HepG2 (cell line): ENCODE data around the gene ALB. TPM values are rescaled to one million over a fixed set of nuclear protein-coding genes. Genes with fewer than 3 reads are reported as not detected.

ENCODE experiments used
- FOXP1 ChIP-seq, 2 experiments: fragments of 450-650 bp in 1 of 2; IDR thresholded peaks; 2 replicates each; pipeline ENCODE4 v1.6.1; 2017 to 2018; ENCODE audit warnings: antibody characterized with exemption in 1 of 2
- GATAD1 ChIP-seq: IDR thresholded peaks from 2 replicates; pipeline ENCODE4 v1.6.1; 2016; ENCODE audit warnings: missing genetic modification reagents, missing compliant biosample characterization
- HNF4A ChIP-seq: sonication (generic); formaldehyde crosslinking; IDR thresholded peaks from 2 replicates; pipeline ENCODE4 v1.4.0; 2020; ENCODE audit warnings: missing genetic modification reagents
- NFE2L2 ChIP-seq: fragments of 150-350 bp; IDR thresholded peaks from 2 replicates; pipeline ENCODE4 v1.6.1; 2014; ENCODE audit warnings: low read length
- NKX3-1 ChIP-seq: sonication (generic); formaldehyde crosslinking; IDR thresholded peaks from 2 replicates; pipeline ENCODE4 v1.5.0; 2020; ENCODE audit warnings: missing genetic modification reagents
- RBM39 ChIP-seq: fragments of 200-400 bp; formaldehyde crosslinking; IDR thresholded peaks from one replicate; pipeline ENCODE4 v1.6.1; 2018; ENCODE audit warnings: antibody characterized with exemption, mild to moderate bottlenecking, low read depth, low read length; ENCODE audit not compliant: poor library complexity, severe bottlenecking
- SMARCC2 ChIP-seq: fragments of 450-650 bp; IDR thresholded peaks from 2 replicates; pipeline ENCODE4 v1.6.1; 2017; ENCODE audit warnings: antibody characterized with exemption, mild to moderate bottlenecking
- SRSF4 ChIP-seq: fragments of 200-400 bp; formaldehyde crosslinking; IDR thresholded peaks from one replicate; pipeline ENCODE4 v1.6.1; 2018; ENCODE audit warnings: mild to moderate bottlenecking, low read depth, low read length, moderate library complexity; ENCODE audit not compliant: poor library complexity, severe bottlenecking
- TAF15 ChIP-seq: fragments of 200-400 bp; formaldehyde crosslinking; IDR thresholded peaks from one replicate; pipeline ENCODE4 v1.6.1; 2018; ENCODE audit warnings: mild to moderate bottlenecking, low read depth, low read length; ENCODE audit not compliant: poor library complexity, severe bottlenecking
- ZFP37 ChIP-seq: sonication (generic); formaldehyde crosslinking; IDR thresholded peaks from 2 replicates; pipeline ENCODE4 v1.4.0; 2020; ENCODE audit warnings: missing genetic modification reagents, borderline replicate concordance
- ZNF20 ChIP-seq: sonication (generic); formaldehyde crosslinking; IDR thresholded peaks from 2 replicates; pipeline ENCODE4 v1.4.0; 2020; ENCODE audit warnings: mild to moderate bottlenecking, moderate library complexity, missing genetic modification reagents
- polyA plus RNA-seq, 8 experiments: library from polyadenylated mRNA; depleted of rRNA in 3 of 8; stranded (reverse) in 7 of 8; unstranded in 1 of 8; fragments of >200 nt; fragmentation: Illumina TruSeq in 4 of 8; extraction: Trizol in 4 of 8; gene quantifications; 2 replicates each; pipeline versions ENCODE4 v1.2.1 to v1.2.3, GENCODE V29; 2011 to 2016; ENCODE audit warnings: low read depth in 4 of 8, missing spikeins in 1 of 8, mixed read lengths in 1 of 8; ENCODE audit not compliant: insufficient read depth in 1 of 8
- total RNA-seq, 5 experiments: library from RNA; depleted of rRNA; stranded (reverse); fragments of >200 nt; fragmentation: Illumina TruSeq; extraction: Trizol; gene quantifications; 2 replicates each; pipeline ENCODE4 v1.2.3, GENCODE V29; 2016; ENCODE audit warnings: low read depth in 1 of 5
- TF ChIP-seq, protein P1 (sequence below): sonication (generic); formaldehyde crosslinking; IDR thresholded peaks from 2 replicates; pipeline ENCODE4 v1.5.0; 2020; ENCODE audit warnings: mild to moderate bottlenecking, missing genetic modification reagents, borderline replicate concordance
- TF ChIP-seq, protein P2 (sequence below): sonication (generic); formaldehyde crosslinking; IDR thresholded peaks from 2 replicates; pipeline ENCODE4 v1.5.0; 2020; ENCODE audit warnings: missing genetic modification reagents, mild to moderate bottlenecking, borderline replicate concordance
- TF ChIP-seq, protein P3 (sequence below): fragments of 450-650 bp; IDR thresholded peaks from 2 replicates; pipeline ENCODE4 v1.6.1; 2017; ENCODE audit warnings: mild to moderate bottlenecking

Gene ALB
- total and polyA plus RNA-seq, 2 of the 13 experiments (the other 11 are each of a cell fraction or from before 2014, with no cell fraction given): 22,259 to 22,625 TPM

DNA sequence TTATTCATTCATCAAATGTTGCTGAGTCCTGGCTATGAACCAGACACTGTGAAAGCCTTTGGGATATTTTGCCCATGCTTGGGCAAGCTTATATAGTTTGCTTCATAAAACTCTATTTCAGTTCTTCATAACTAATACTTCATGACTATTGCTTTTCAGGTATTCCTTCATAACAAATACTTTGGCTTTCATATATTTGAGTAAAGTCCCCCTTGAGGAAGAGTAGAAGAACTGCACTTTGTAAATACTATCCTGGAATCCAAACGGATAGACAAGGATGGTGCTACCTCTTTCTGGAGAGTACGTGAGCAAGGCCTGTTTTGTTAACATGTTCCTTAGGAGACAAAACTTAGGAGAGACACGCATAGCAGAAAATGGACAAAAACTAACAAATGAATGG is 30.2 kb downstream of the ALB start (continued):
- TF ChIP-seq NKX3-1 (CRISPR knock-in tag) (no peak), RBM39 (no peak), ZNF20 (CRISPR knock-in tag) (0 out of 2 replicates have a peak, but pooled peaks have one; percentile 84), TAF15 (no peak), HNF4A (no peak), NFE2L2 (no peak), SRSF4 (no peak), SMARCC2 (no peak), GATAD1 (CRISPR knock-in tag) (no peak), ZFP37 (no peak), FOXP1 (IDR thresholded peaks at IDR 0.05) (no peak), FOXP1 (CRISPR knock-in tag; IDR thresholded peaks at IDR 0.05) (0 out of 2 replicates have a peak, but pooled peaks have one; percentile 16)
- TF ChIP-seq, protein P1, sequence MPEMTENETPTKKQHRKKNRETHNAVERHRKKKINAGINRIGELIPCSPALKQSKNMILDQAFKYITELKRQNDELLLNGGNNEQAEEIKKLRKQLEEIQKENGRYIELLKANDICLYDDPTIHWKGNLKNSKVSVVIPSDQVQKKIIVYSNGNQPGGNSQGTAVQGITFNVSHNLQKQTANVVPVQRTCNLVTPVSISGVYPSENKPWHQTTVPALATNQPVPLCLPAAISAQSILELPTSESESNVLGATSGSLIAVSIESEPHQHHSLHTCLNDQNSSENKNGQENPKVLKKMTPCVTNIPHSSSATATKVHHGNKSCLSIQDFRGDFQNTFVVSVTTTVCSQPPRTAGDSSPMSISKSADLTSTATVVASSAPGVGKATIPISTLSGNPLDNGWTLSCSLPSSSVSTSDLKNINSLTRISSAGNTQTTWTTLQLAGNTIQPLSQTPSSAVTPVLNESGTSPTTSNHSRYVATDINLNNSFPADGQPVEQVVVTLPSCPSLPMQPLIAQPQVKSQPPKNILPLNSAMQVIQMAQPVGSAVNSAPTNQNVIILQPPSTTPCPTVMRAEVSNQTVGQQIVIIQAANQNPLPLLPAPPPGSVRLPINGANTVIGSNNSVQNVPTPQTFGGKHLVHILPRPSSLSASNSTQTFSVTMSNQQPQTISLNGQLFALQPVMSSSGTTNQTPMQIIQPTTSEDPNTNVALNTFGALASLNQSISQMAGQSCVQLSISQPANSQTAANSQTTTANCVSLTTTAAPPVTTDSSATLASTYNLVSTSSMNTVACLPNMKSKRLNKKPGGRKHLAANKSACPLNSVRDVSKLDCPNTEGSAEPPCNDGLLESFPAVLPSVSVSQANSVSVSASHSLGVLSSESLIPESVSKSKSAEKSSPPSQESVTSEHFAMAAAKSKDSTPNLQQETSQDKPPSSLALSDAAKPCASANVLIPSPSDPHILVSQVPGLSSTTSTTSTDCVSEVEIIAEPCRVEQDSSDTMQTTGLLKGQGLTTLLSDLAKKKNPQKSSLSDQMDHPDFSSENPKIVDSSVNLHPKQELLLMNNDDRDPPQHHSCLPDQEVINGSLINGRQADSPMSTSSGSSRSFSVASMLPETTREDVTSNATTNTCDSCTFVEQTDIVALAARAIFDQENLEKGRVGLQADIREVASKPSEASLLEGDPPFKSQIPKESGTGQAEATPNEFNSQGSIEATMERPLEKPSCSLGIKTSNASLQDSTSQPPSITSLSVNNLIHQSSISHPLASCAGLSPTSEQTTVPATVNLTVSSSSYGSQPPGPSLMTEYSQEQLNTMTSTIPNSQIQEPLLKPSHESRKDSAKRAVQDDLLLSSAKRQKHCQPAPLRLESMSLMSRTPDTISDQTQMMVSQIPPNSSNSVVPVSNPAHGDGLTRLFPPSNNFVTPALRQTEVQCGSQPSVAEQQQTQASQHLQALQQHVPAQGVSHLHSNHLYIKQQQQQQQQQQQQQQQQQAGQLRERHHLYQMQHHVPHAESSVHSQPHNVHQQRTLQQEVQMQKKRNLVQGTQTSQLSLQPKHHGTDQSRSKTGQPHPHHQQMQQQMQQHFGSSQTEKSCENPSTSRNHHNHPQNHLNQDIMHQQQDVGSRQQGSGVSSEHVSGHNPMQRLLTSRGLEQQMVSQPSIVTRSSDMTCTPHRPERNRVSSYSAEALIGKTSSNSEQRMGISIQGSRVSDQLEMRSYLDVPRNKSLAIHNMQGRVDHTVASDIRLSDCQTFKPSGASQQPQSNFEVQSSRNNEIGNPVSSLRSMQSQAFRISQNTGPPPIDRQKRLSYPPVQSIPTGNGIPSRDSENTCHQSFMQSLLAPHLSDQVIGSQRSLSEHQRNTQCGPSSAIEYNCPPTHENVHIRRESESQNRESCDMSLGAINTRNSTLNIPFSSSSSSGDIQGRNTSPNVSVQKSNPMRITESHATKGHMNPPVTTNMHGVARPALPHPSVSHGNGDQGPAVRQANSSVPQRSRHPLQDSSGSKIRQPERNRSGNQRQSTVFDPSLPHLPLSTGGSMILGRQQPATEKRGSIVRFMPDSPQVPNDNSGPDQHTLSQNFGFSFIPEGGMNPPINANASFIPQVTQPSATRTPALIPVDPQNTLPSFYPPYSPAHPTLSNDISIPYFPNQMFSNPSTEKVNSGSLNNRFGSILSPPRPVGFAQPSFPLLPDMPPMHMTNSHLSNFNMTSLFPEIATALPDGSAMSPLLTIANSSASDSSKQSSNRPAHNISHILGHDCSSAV (CRISPR knock-in tag): no peak
- TF ChIP-seq, protein P2, sequence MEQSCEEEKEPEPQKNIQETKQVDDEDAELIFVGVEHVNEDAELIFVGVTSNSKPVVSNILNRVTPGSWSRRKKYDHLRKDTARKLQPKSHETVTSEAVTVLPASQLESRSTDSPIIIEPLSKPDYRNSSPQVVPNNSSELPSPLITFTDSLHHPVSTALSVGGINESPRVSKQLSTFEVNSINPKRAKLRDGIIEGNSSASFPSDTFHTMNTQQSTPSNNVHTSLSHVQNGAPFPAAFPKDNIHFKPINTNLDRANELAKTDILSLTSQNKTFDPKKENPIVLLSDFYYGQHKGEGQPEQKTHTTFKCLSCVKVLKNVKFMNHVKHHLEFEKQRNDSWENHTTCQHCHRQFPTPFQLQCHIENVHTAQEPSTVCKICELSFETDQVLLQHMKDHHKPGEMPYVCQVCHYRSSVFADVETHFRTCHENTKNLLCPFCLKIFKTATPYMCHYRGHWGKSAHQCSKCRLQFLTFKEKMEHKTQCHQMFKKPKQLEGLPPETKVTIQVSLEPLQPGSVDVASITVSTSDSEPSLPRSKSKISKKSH: no peak
- TF ChIP-seq, protein P3, sequence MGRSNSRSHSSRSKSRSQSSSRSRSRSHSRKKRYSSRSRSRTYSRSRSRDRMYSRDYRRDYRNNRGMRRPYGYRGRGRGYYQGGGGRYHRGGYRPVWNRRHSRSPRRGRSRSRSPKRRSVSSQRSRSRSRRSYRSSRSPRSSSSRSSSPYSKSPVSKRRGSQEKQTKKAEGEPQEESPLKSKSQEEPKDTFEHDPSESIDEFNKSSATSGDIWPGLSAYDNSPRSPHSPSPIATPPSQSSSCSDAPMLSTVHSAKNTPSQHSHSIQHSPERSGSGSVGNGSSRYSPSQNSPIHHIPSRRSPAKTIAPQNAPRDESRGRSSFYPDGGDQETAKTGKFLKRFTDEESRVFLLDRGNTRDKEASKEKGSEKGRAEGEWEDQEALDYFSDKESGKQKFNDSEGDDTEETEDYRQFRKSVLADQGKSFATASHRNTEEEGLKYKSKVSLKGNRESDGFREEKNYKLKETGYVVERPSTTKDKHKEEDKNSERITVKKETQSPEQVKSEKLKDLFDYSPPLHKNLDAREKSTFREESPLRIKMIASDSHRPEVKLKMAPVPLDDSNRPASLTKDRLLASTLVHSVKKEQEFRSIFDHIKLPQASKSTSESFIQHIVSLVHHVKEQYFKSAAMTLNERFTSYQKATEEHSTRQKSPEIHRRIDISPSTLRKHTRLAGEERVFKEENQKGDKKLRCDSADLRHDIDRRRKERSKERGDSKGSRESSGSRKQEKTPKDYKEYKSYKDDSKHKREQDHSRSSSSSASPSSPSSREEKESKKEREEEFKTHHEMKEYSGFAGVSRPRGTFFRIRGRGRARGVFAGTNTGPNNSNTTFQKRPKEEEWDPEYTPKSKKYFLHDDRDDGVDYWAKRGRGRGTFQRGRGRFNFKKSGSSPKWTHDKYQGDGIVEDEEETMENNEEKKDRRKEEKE: no peak
